ENCODE data around the gene NAPG.
"Not testable (repeated sequence)": the region's sequence is repeated elsewhere in the genome, so short reads cannot be mapped to it uniquely, and the experiment has no call there.

The NAPG gene

GRCh38 chr18:10577842-10578572, 52.2 kb downstream of the NAPG start:
- not testable (repeated sequence) for DNase-seq (ENCODE audit: low read depth in 2 of 2, low spot score in 1 of 2)

GRCh38 chr18:10578573-10578899, 52.7 kb downstream of the NAPG start:
- DNase-seq (ENCODE audit: low read depth in 2 of 2, low spot score in 1 of 2), result not testable (repeated sequence)

GRCh38 chr18:10579079-10579867, 53.4 kb downstream of the NAPG start:
- DNase-seq (ENCODE audit: low read depth in 2 of 2, low spot score in 1 of 2), result no peak

GRCh38 chr18:10580215-10580614, 54.4 kb downstream of the NAPG start:
- no peak for DNase-seq (ENCODE audit: low read depth in 2 of 2, low spot score in 1 of 2)

- DNase-seq (ENCODE audit: low read depth in 2 of 2, low spot score in 1 of 2), result no peak
These were observed 59.4 kb downstream of the NAPG start for GRCh38 chr18:10585260-10585659.

GRCh38 chr18:10588975-10589374, 63.1 kb downstream of the NAPG start:
- DNase-seq (ENCODE audit: low read depth in 2 of 2, low spot score in 1 of 2), result no peak

GRCh38 chr18:10590412-10590811, 64.6 kb downstream of the NAPG start:
- no peak for DNase-seq (ENCODE audit: low read depth in 2 of 2, low spot score in 1 of 2)

- DNase-seq (ENCODE audit: low read depth in 2 of 2, low spot score in 1 of 2), result no peak
These were observed 66.1 kb downstream of the NAPG start for GRCh38 chr18:10591896-10592295.

GRCh38 chr18:10593366-10594022, 67.7 kb downstream of the NAPG start:
- not testable (repeated sequence) for DNase-seq (ENCODE audit: low read depth in 2 of 2, low spot score in 1 of 2)

- DNase-seq (ENCODE audit: low read depth in 2 of 2, low spot score in 1 of 2), result not testable (repeated sequence)
These were observed 70.1 kb downstream of the NAPG start for GRCh38 chr18:10595917-10596316.

- not testable (repeated sequence) for DNase-seq (ENCODE audit: low read depth in 2 of 2, low spot score in 1 of 2)
These were observed 71.9 kb downstream of the NAPG start for GRCh38 chr18:10597695-10598094.

- not testable (repeated sequence) for DNase-seq (ENCODE audit: low read depth in 2 of 2, low spot score in 1 of 2)
These were observed 74.9 kb downstream of the NAPG start for GRCh38 chr18:10600701-10601100.
